Fibroblast of lung (primary cell): Measurements from ENCODE around the gene ETV6. TPM values are rescaled to one million over a fixed set of nuclear protein-coding genes. Genes with fewer than 3 reads are reported as not detected.

Source experiments
- DNase-seq, 2 donors: peaks; one replicate each; pipeline versions ENCODE4 v3.0.0 to v3.0.0-alpha.2; 2010; ENCODE audit warnings: low read depth in 2 of 2
- H2AFZ ChIP-seq: 2 replicates; pipeline ENCODE4 v1.5.1; 2012; ENCODE audit warnings: low read length, control low read depth, inconsistent platforms
- H3K27ac ChIP-seq: 2 replicates; pipeline ENCODE4 v1.5.1; 2011; ENCODE audit warnings: low read length, control low read depth; ENCODE audit not compliant: insufficient read depth
- H3K27me3 ChIP-seq: 2 replicates; pipeline ENCODE4 v1.5.1; 2011; ENCODE audit warnings: mild to moderate bottlenecking, low read length; ENCODE audit not compliant: control insufficient read depth, insufficient read depth
- H3K36me3 ChIP-seq: 2 replicates; pipeline ENCODE4 v1.5.1; 2011; ENCODE audit warnings: low read length; ENCODE audit not compliant: control insufficient read depth, insufficient read depth
- H3K4me1 ChIP-seq: 2 replicates; pipeline ENCODE4 v1.5.1; 2011; ENCODE audit warnings: low read length; ENCODE audit not compliant: control insufficient read depth, insufficient read depth; ENCODE audit errors: extremely low read depth
- H3K4me2 ChIP-seq: 2 replicates; pipeline ENCODE4 v1.5.1; 2011; ENCODE audit warnings: low read length, control low read depth; ENCODE audit not compliant: insufficient read depth; ENCODE audit errors: extremely low read depth
- H3K4me3 ChIP-seq, 4 experiments: fragments of 200-600 bp in 1 of 4; sonication (generic) in 1 of 4; replicated peaks in 1 of 4; 2 replicates each; pipeline ENCODE4 v1.5.1; 2011 to 2016; ENCODE audit warnings: low read length in 4 of 4, low read depth in 3 of 4, mild to moderate bottlenecking in 3 of 4, control low read depth in 2 of 4, inconsistent platforms in 1 of 4, mixed read lengths in 1 of 4; ENCODE audit not compliant: insufficient read depth in 1 of 4; ENCODE audit errors: control extremely low read depth in 1 of 4
- H3K79me2 ChIP-seq: 2 replicates; pipeline ENCODE4 v1.5.1; 2012; ENCODE audit warnings: mild to moderate bottlenecking, low read length, inconsistent platforms; ENCODE audit not compliant: control insufficient read depth, insufficient read depth
- H3K9ac ChIP-seq: 2 replicates; pipeline ENCODE4 v1.5.1; 2011; ENCODE audit warnings: mild to moderate bottlenecking, low read length, control low read depth; ENCODE audit not compliant: insufficient read depth
- H3K9me3 ChIP-seq: 2 replicates; pipeline ENCODE4 v1.5.1; 2012; ENCODE audit warnings: low read depth, low read length; ENCODE audit not compliant: control insufficient read depth, insufficient read depth
- H4K20me1 ChIP-seq: 2 replicates; pipeline ENCODE4 v1.5.1; 2011; ENCODE audit warnings: low read length; ENCODE audit not compliant: control insufficient read depth, insufficient read depth; ENCODE audit errors: extremely low read depth
- CTCF ChIP-seq, 2 donors: IDR thresholded peaks in 1 of 2; conservative IDR thresholded peaks in 1 of 2; 1 replicate in 1 of 2; 2 replicates in 1 of 2; pipeline ENCODE4 v1.5.1; 2011 to 2012; ENCODE audit warnings: low read length in 2 of 2, control low read depth in 1 of 2, inconsistent platforms in 1 of 2, low read depth in 1 of 2, mild to moderate bottlenecking in 1 of 2
- EZH2 ChIP-seq: IDR thresholded peaks from 2 replicates; pipeline ENCODE4 v1.5.1; 2012; ENCODE audit warnings: low read length, control low read depth, mild to moderate bottlenecking; ENCODE audit errors: missing control alignments
- polyA plus RNA-seq, 2 donors: library from polyadenylated mRNA; depleted of rRNA in 1 of 2; stranded (reverse) in 1 of 2; unstranded in 1 of 2; fragments of >200 nt; gene quantifications; 2 replicates each; pipeline ENCODE4 v1.2.1, GENCODE V29; 2011 to 2012; ENCODE audit warnings: missing spikeins in 1 of 2
- total RNA-seq: library from RNA; depleted of rRNA; stranded (reverse); fragments of >200 nt; gene quantifications from 2 replicates; pipeline ENCODE4 v1.2.1, GENCODE V29; 2014

ETV6 gene
- total and polyA plus RNA-seq, 2 donors (not counting 1 experiment from before 2014, with no cell fraction given), result 4.3 to 8.9 TPM

GRCh38 chr12:11686120-11686519 lies 36.6 kb downstream of the ETV6 start:
- H3K4me2 ChIP-seq, result no peak overlapping the region
- no peak overlapping the region for H3K27ac ChIP-seq
- H3K9me3 ChIP-seq, result no peaks in the 10 kb centered on the region

GRCh38 chr12:11687528-11687927 lies 38.1 kb downstream of the ETV6 start:
- no peak overlapping the region for H3K27ac ChIP-seq
- peak in 1 of 2 donors; percentile 59 for DNase-seq
- TF ChIP-seq CTCF (conservative IDR thresholded peaks at IDR 0.05 in 1 of 2, IDR thresholded peaks at IDR 0.05 in 1 of 2; ENCODE audit: low read depth in 1 of 2, low read length in 2 of 2) (no peak), EZH2 (no peak)
- no peaks in the 10 kb centered on the region for H3K36me3 ChIP-seq
- H3K4me3 ChIP-seq, result no peak overlapping the region
- H3K79me2 ChIP-seq, result peaks cover 1% of the 10 kb centered on the region
- H2AFZ ChIP-seq, result no peak overlapping the region
- H3K27me3 ChIP-seq, result no peaks in the 10 kb centered on the region
- no peaks in the 10 kb centered on the region for H3K9me3 ChIP-seq
- H3K4me2 ChIP-seq, result no peak overlapping the region
- H3K4me1 ChIP-seq, result no peaks in the 10 kb centered on the region
- H3K9ac ChIP-seq, result no peak overlapping the region
- no peaks in the 10 kb centered on the region for H4K20me1 ChIP-seq

More at GRCh38 chr12:11686120-11686519, 36.6 kb downstream of the ETV6 start:
- Histone ChIP-seq H3K79me2 (peaks cover 1% of the 10 kb centered on the region), H4K20me1 (no peaks in the 10 kb centered on the region), H3K9ac (no peak overlapping the region), H3K36me3 (no peaks in the 10 kb centered on the region), H3K4me1 (no peaks in the 10 kb centered on the region), H3K4me3 (no peak overlapping the region), H3K27me3 (no peaks in the 10 kb centered on the region), H2AFZ (no peak overlapping the region)
- DNase-seq, result no peak
- TF ChIP-seq EZH2, result no peak
- TF ChIP-seq CTCF (conservative IDR thresholded peaks at IDR 0.05 in 1 of 2, IDR thresholded peaks at IDR 0.05 in 1 of 2; ENCODE audit: low read depth in 1 of 2, low read length in 2 of 2), result no peak

GRCh38 chr12:11688379-11688778 lies 38.9 kb downstream of the ETV6 start:
- H4K20me1 ChIP-seq, result no peaks in the 10 kb centered on the region
- H3K27me3 ChIP-seq, result no peaks in the 10 kb centered on the region
- H3K9ac ChIP-seq, result no peak overlapping the region
- no peak overlapping the region for H3K4me2 ChIP-seq
- no peaks in the 10 kb centered on the region for H3K9me3 ChIP-seq
- no peaks in the 10 kb centered on the region for H3K79me2 ChIP-seq
- TF ChIP-seq EZH2 (no peak), CTCF (conservative IDR thresholded peaks at IDR 0.05 in 1 of 2, IDR thresholded peaks at IDR 0.05 in 1 of 2; ENCODE audit: low read depth in 1 of 2, low read length in 2 of 2) (no peak)
- no peak for DNase-seq
- no peak overlapping the region for H3K4me3 ChIP-seq
- H3K27ac ChIP-seq, result no peak overlapping the region
- H3K36me3 ChIP-seq, result no peaks in the 10 kb centered on the region
- H2AFZ ChIP-seq, result no peak overlapping the region
- H3K4me1 ChIP-seq, result no peaks in the 10 kb centered on the region
